ENCODE data around the gene ANO3.

The ANO3 gene

GRCh38 chr11:26677566-26677965 lies 345.6 kb downstream of the ANO3 start:
- no peak for DNase-seq
- TF ChIP-seq GATA1 (IDR thresholded peaks at IDR 0.05; ENCODE audit: low read depth, low read length): no peak
- TF ChIP-seq POLR2A (IDR thresholded peaks at IDR 0.05; ENCODE audit: low read length): no peak

- no peak for DNase-seq
- TF ChIP-seq POLR2A (IDR thresholded peaks at IDR 0.05; ENCODE audit: low read length): no peak
- TF ChIP-seq GATA1 (IDR thresholded peaks at IDR 0.05; ENCODE audit: low read depth, low read length): no peak
Measured at GRCh38 chr11:26687351-26687750, 355.4 kb downstream of the ANO3 start.

GRCh38 chr11:26688701-26689100 lies 356.8 kb downstream of the ANO3 start:
- DNase-seq: no peak
- no peak for TF ChIP-seq GATA1 (IDR thresholded peaks at IDR 0.05; ENCODE audit: low read depth, low read length)
- no peak for TF ChIP-seq POLR2A (IDR thresholded peaks at IDR 0.05; ENCODE audit: low read length)

- TF ChIP-seq GATA1 (IDR thresholded peaks at IDR 0.05; ENCODE audit: low read depth, low read length) (no peak), POLR2A (IDR thresholded peaks at IDR 0.05; ENCODE audit: low read length) (no peak)
- DNase-seq: no peak
Measured at GRCh38 chr11:26696330-26696729, 364.4 kb downstream of the ANO3 start.

- no peak for DNase-seq
- TF ChIP-seq GATA1 (IDR thresholded peaks at IDR 0.05; ENCODE audit: low read depth, low read length) (no peak), POLR2A (IDR thresholded peaks at IDR 0.05; ENCODE audit: low read length) (no peak)
Measured at GRCh38 chr11:26698224-26698623, 366.3 kb downstream of the ANO3 start.

GRCh38 chr11:26700574-26701235 lies 368.8 kb downstream of the ANO3 start:
- no peak for DNase-seq
- TF ChIP-seq GATA1 (IDR thresholded peaks at IDR 0.05; ENCODE audit: low read depth, low read length): no peak
- no peak for TF ChIP-seq POLR2A (IDR thresholded peaks at IDR 0.05; ENCODE audit: low read length)

GRCh38 chr11:26702406-26702805 lies 370.5 kb downstream of the ANO3 start:
- no peak for DNase-seq
- TF ChIP-seq GATA1 (IDR thresholded peaks at IDR 0.05; ENCODE audit: low read depth, low read length) (no peak), POLR2A (IDR thresholded peaks at IDR 0.05; ENCODE audit: low read length) (no peak)

GRCh38 chr11:26703411-26704191 lies 371.7 kb downstream of the ANO3 start:
- DNase-seq: no peak
- TF ChIP-seq GATA1 (IDR thresholded peaks at IDR 0.05; ENCODE audit: low read depth, low read length) (no peak), POLR2A (IDR thresholded peaks at IDR 0.05; ENCODE audit: low read length) (no peak)

GRCh38 chr11:26704249-26704648 lies 372.3 kb downstream of the ANO3 start:
- DNase-seq: no peak
- TF ChIP-seq POLR2A (IDR thresholded peaks at IDR 0.05; ENCODE audit: low read length): no peak
- no peak for TF ChIP-seq GATA1 (IDR thresholded peaks at IDR 0.05; ENCODE audit: low read depth, low read length)

GRCh38 chr11:26706181-26706580 lies 374.3 kb downstream of the ANO3 start:
- no peak for DNase-seq
- TF ChIP-seq GATA1 (IDR thresholded peaks at IDR 0.05; ENCODE audit: low read depth, low read length) (no peak), POLR2A (IDR thresholded peaks at IDR 0.05; ENCODE audit: low read length) (no peak)

GRCh38 chr11:26708736-26709456 lies 377.0 kb downstream of the ANO3 start:
- DNase-seq: no peak
- TF ChIP-seq POLR2A (IDR thresholded peaks at IDR 0.05; ENCODE audit: low read length) (no peak), GATA1 (IDR thresholded peaks at IDR 0.05; ENCODE audit: low read depth, low read length) (no peak)

GRCh38 chr11:26710489-26710888 lies 378.6 kb downstream of the ANO3 start:
- TF ChIP-seq GATA1 (IDR thresholded peaks at IDR 0.05; ENCODE audit: low read depth, low read length) (no peak), POLR2A (IDR thresholded peaks at IDR 0.05; ENCODE audit: low read length) (no peak)
- no peak for DNase-seq

- TF ChIP-seq GATA1 (IDR thresholded peaks at IDR 0.05; ENCODE audit: low read depth, low read length): no peak
- no peak for TF ChIP-seq POLR2A (IDR thresholded peaks at IDR 0.05; ENCODE audit: low read length)
- DNase-seq: no peak
Measured at GRCh38 chr11:26712497-26712896, 380.6 kb downstream of the ANO3 start.
